Measurements from ENCODE around the gene ZNF728.
"Not testable (repeated sequence)": the region's sequence is repeated elsewhere in the genome, so short reads cannot be mapped to it uniquely, and the experiment has no call there.

DNA sequence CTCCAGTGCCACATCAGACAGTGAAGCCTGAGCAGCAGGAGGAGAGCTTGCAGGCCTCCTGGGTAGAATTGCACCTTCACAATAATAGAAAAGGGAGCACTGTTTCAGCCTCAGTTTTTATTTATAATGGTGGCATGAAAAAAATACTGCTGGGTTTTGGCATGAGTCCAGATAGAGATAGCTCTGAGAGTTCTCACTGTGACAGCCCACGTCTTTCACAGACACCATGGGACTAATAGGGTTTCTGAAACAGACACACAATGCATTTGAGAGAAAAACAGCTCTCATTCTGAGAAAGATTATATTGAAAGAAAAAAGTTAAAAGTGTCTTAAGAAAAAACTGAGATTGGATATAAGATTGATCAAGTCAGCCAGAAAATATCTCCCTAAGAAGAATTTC, 8.0 kb downstream of the ZNF728 start:
- TF ChIP-seq, protein P1, sequence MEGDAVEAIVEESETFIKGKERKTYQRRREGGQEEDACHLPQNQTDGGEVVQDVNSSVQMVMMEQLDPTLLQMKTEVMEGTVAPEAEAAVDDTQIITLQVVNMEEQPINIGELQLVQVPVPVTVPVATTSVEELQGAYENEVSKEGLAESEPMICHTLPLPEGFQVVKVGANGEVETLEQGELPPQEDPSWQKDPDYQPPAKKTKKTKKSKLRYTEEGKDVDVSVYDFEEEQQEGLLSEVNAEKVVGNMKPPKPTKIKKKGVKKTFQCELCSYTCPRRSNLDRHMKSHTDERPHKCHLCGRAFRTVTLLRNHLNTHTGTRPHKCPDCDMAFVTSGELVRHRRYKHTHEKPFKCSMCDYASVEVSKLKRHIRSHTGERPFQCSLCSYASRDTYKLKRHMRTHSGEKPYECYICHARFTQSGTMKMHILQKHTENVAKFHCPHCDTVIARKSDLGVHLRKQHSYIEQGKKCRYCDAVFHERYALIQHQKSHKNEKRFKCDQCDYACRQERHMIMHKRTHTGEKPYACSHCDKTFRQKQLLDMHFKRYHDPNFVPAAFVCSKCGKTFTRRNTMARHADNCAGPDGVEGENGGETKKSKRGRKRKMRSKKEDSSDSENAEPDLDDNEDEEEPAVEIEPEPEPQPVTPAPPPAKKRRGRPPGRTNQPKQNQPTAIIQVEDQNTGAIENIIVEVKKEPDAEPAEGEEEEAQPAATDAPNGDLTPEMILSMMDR (IDR thresholded peaks at IDR 0.05) = not testable (repeated sequence)
- TF ChIP-seq ZFX (IDR thresholded peaks at IDR 0.05; ENCODE audit: borderline replicate concordance) = not testable (repeated sequence)

Data from 22Rv1 (cell line).